ENCODE measurements around the gene COL21A1. TPM values are rescaled to one million over a fixed set of nuclear protein-coding genes. Genes with fewer than 3 reads are reported as not detected.

Gene COL21A1
- total and polyA plus RNA-seq, 2 of the 4 experiments (the other 2 are of a cell fraction), result 0.05 TPM; not detected in 1

DNA sequence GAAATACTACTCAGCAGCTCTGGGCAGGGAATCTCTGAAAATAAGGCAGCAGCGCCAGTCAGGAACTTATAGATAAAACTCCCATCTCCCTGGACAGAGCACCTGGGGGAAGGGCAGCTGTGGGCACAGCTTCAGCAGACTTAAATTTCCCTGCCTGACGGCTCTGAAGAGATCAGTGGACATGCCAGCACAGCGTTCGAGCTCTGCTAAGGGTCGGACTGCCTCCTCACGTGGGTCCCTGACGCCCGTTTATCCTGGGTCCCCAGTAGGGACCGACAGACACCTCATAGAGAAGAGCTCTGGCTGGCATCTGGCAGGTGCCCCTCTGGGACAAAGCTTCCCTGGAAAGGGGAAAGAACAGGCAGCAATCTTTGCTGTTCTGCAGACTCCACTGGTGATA, 59.0 kb downstream of the COL21A1 start:
- no peak overlapping the region for H3K27ac ChIP-seq (ENCODE audit: insufficient read depth, low read length)
- in situ Hi-C loops (cut with MboI; ENCODE audit: low sequenced_read_pairs), result no loop called here
- H3K4me1 ChIP-seq (ENCODE audit: control insufficient read depth, insufficient read depth, low read length), result no peaks in the 10 kb centered on the region
- intact Hi-C loops (cut with micrococcal nuclease), result no loop called here
- ATAC-seq (ENCODE audit: low read depth), result no peak
- no peak overlapping the region for H2AFZ ChIP-seq (replicated peaks; ENCODE audit: low read length, poor library complexity)
- POLR2A ChIA-PET (ENCODE audit: unreplicated experiment), result no interaction called here
- no peak overlapping the region for H2AK5ac ChIP-seq (ENCODE audit: low read depth, low read length)
- H3K4me3 ChIP-seq (ENCODE audit: insufficient read depth, low read depth, low read length), result no peak overlapping the region
- TF ChIP-seq CEBPB (IDR thresholded peaks at IDR 0.05; ENCODE audit: low read depth, low read length) (no peak), SMC3 (IDR thresholded peaks at IDR 0.05; ENCODE audit: low read depth, low read length) (no peak), MAFK (IDR thresholded peaks at IDR 0.05; ENCODE audit: low read depth, low read length) (no peak), ELK1 (IDR thresholded peaks at IDR 0.05; ENCODE audit: borderline replicate concordance, low read depth, low read length) (no peak), MXI1 (IDR thresholded peaks at IDR 0.05; ENCODE audit: borderline replicate concordance, low read depth, low read length) (no peak), USF2 (IDR thresholded peaks at IDR 0.05; ENCODE audit: low read depth, low read length) (no peak), RCOR1 (IDR thresholded peaks at IDR 0.05; ENCODE audit: insufficient replicate concordance, low read length) (no peak), FOS (IDR thresholded peaks at IDR 0.05; ENCODE audit: low read depth, low read length) (no peak), POLR2A (IDR thresholded peaks at IDR 0.05; ENCODE audit: low read depth, low read length) (no peak), BHLHE40 (IDR thresholded peaks at IDR 0.05; ENCODE audit: low read depth, low read length) (no peak), CHD1 (IDR thresholded peaks at IDR 0.05; ENCODE audit: low read depth, low read length) (no peak), NFE2L2 (IDR thresholded peaks at IDR 0.05; ENCODE audit: low read depth, low read length) (no peak), MAZ (IDR thresholded peaks at IDR 0.05; ENCODE audit: borderline replicate concordance, low read depth, low read length) (no peak), RAD21 (IDR thresholded peaks at IDR 0.05; ENCODE audit: low read length) (no peak)
- TF ChIP-seq, protein P1, sequence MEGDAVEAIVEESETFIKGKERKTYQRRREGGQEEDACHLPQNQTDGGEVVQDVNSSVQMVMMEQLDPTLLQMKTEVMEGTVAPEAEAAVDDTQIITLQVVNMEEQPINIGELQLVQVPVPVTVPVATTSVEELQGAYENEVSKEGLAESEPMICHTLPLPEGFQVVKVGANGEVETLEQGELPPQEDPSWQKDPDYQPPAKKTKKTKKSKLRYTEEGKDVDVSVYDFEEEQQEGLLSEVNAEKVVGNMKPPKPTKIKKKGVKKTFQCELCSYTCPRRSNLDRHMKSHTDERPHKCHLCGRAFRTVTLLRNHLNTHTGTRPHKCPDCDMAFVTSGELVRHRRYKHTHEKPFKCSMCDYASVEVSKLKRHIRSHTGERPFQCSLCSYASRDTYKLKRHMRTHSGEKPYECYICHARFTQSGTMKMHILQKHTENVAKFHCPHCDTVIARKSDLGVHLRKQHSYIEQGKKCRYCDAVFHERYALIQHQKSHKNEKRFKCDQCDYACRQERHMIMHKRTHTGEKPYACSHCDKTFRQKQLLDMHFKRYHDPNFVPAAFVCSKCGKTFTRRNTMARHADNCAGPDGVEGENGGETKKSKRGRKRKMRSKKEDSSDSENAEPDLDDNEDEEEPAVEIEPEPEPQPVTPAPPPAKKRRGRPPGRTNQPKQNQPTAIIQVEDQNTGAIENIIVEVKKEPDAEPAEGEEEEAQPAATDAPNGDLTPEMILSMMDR (conservative IDR thresholded peaks at IDR 0.05; ENCODE audit: low read depth, low read length), result no peak
- no peak overlapping the region for H3K4me2 ChIP-seq (ENCODE audit: low read depth, low read length)
- H3K9me3 ChIP-seq (ENCODE audit: control insufficient read depth, insufficient read depth, low read length), result no peaks in the 10 kb centered on the region
- no peaks in the 10 kb centered on the region for H3K79me1 ChIP-seq (ENCODE audit: low read depth in 1 of 2, low read length in 2 of 2)
- no peak overlapping the region for H3K9ac ChIP-seq (ENCODE audit: low read depth, low read length)
- H4K8ac ChIP-seq (ENCODE audit: low read depth in 2 of 2, low read length in 2 of 2), result no peak overlapping the region
- H3K23ac ChIP-seq (ENCODE audit: low read depth, low read length), result no peak overlapping the region
- no peak overlapping the region for H2AK9ac ChIP-seq (replicated peaks; ENCODE audit: low read depth, low read length, poor library complexity)
- H4K5ac ChIP-seq (ENCODE audit: low read depth, low read length), result no peak overlapping the region
- no peaks in the 10 kb centered on the region for H3K36me3 ChIP-seq (ENCODE audit: control insufficient read depth, insufficient read depth, low read length)
- no peak overlapping the region for H2BK20ac ChIP-seq (ENCODE audit: low read depth, low read length)
- no peak overlapping the region for H2BK5ac ChIP-seq (ENCODE audit: low read depth, low read length, poor library complexity, severe bottlenecking)
- no peak overlapping the region for H3K4ac ChIP-seq (ENCODE audit: low read depth, low read length)
- H2BK15ac ChIP-seq (ENCODE audit: low read depth, low read length), result no peak overlapping the region
- no peak overlapping the region for H2BK120ac ChIP-seq (ENCODE audit: low read depth, low read length)
- CTCF ChIA-PET, result no interaction called here
- H3K27me3 ChIP-seq (ENCODE audit: control insufficient read depth, insufficient read depth, low read length), result 0 out of 2 replicates have a peak, but pooled peaks cover 1% of the 10 kb centered on the region
- H3K9me1 ChIP-seq (ENCODE audit: insufficient read depth, low read length), result no peaks in the 10 kb centered on the region
- DNase-seq, result no peak
- H3K14ac ChIP-seq (replicated peaks; ENCODE audit: low read depth, low read length), result no peak overlapping the region
- no peaks in the 10 kb centered on the region for H4K20me1 ChIP-seq (ENCODE audit: insufficient read depth, low read length)
- dilution Hi-C loops (cut with HindIII; ENCODE audit: low sequenced_read_pairs, unreplicated experiment), result no loop called here
- 93% methylated on average over 7 of the region's 9 CpGs; no CpG with 5 or more reads in 1 of the 2 experiments for WGBS, 2 experiments (ENCODE audit: extremely low coverage in 2 of 2, insufficient read length in 1 of 2)
- no peak overlapping the region for H3K18ac ChIP-seq (ENCODE audit: low read depth, low read length)
- H4K91ac ChIP-seq (ENCODE audit: insufficient read depth, low read depth, low read length), result no peak overlapping the region
- BruUV-seq (replicated peaks), result no TSS peak
- H3K56ac ChIP-seq (ENCODE audit: extremely low read depth, insufficient read depth, low read length), result no peak overlapping the region

Measured in IMR-90 (cell line).